Activated CD8-positive, alpha-beta memory T cell treated with anti-CD3 and anti-CD28 coated beads for 1 hour (primary cell): Measurements from ENCODE around the gene ZSWIM9.
"Not testable (repeated sequence)": the region's sequence is repeated elsewhere in the genome, so short reads cannot be mapped to it uniquely, and the experiment has no call there.

Source experiments
- DNase-seq, 2 donors: peaks; one replicate each; pipeline ENCODE4 v3.0.0-alpha.2; 2020; ENCODE audit warnings: low read depth in 1 of 2; ENCODE audit errors: extremely low read depth in 1 of 2

ZSWIM9 gene

DNA sequence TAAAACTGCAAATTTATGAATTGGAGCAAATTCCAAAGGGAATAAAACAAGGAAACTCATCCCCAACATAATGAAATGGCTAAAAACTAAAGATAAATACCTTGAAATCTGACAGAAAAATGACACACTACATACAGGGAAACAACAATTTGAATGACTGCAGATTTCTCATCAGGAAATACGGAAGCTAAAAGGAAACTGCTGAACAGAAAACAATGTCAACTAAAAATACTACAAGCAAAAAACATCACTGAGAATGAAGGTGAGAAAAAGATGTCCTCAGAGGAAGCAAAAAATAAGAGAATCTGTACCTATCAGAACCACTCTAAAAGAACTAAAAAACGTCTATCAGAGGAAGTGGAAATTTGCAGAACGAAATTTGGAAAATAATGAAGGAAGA, 39.5 kb downstream of the ZSWIM9 start:
- no peak for DNase-seq

DNA sequence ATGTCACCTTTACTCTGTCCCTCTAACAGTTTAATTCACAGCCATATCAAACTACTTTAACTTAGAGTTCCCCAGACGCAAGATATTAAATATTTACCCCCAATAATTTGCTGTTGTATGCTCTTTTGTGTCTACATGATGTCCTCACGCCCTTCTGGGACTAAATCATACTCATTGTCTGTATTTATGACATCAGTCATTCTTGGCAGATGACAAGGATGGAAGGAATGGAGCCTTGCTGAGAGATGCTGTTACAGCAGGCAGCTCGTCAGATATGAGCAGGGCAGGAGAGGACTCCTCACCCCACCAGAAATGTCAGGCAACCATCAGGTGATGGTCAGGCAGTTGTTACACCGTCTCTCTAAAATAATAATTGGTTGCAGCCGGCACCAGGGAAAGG, 43.5 kb downstream of the ZSWIM9 start:
- no peak for DNase-seq

DNA sequence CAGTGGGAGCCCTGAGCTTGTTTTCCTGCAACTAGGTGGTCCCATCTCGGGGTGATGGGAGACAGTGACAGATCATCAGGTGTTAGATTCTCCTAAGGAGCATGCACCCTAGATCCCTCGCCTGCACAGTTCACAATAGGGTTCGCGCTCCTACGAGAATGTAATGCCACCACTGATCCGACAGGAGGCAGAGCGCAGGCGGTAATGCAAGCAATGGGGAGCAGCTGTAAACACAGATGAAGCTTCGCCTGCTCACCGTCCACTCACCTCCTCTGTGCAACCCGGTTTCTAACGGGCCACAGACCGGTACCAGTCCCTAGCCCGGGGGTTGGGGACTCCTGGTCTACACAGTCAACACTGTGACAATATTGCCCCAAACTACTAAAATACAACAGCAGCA, 46.5 kb downstream of the ZSWIM9 start:
- DNase-seq: no peak

DNA sequence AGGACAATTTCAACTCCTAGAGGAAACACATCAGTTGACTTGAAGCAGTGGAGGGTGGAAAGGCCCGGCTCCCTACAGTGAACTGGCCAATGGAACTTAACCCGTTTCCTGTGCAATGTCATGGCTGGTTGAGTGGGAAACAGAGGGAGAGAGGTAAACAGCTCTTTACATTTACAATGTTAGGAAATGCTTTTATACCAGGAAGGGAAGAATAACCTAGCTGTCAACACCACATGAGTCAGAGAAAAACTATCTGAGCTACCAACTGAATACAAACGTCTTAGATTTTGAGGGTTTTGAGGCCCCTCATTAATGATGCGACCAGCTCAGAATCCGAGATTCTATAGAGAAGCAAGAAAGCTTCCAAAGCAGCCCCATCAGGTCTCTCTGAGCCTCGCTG, 48.5 kb downstream of the ZSWIM9 start:
- no peak for DNase-seq

DNA sequence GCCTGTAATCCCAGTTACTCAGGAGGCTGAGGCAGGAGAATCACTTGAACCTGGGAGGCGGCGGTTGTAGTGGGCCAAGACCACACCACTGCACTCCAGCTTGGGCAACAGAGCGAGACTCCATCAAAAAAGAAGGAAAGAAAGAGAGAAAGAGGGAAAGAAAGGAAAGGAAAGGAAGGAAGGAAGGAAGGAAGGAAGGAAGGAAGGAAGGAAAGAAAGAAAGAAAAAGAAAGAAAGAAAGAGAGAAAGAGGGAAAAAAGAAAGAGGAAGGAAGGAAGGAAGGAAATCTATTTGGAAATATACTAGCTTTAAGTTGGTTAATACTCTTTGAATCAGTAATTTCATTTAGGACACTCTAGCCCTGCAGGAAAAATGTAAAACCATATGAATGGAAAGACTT, 50.3 kb downstream of the ZSWIM9 start:
- DNase-seq: not testable (repeated sequence)

DNA sequence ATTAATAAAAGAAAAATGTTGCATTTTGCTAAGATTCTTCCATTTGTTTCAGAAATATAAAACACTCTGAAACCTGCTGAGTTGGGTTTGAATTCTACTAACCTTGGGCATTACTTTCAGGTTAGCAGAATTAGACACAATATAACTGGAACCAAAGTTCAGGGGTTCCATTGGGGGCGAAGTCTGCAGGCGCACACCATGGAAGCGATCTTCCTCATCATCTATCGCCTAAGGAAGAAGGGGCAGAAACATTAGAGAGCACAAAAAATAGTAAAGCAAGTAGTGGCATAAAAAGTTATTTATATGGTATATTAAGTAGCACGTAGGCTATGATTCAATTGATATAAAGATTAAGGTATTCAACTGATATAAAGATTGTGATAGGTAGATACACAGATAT, 51.1 kb downstream of the ZSWIM9 start:
- no peak for DNase-seq

DNA sequence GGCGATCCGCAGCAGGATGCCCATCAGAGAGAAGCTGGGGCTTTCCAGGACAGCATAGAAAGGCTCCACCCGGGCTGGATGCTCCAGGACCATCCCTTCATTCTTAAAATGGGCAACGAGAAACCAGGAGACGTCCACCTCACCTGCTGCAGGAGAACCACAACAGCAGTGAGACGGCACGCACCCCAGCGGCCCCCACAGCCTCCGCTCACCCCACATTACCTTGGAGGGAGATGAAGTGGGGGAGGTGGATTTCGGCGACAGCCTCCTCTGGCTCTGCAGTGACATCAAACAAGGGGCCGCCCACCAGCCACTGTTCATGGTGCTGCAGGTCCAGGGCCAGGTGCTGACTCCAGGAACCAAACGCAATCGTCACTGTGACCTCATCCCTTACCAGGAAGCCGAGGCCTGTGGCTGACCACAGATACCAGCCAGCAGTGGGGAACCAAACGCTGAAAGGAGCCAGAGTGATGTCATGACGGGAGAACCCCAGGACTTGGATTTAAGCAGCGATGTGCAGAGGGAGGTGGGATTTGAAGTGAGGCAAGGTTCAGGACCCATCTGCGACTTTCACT, 60.2 kb downstream of the ZSWIM9 start:
- DNase-seq: no peak

DNA sequence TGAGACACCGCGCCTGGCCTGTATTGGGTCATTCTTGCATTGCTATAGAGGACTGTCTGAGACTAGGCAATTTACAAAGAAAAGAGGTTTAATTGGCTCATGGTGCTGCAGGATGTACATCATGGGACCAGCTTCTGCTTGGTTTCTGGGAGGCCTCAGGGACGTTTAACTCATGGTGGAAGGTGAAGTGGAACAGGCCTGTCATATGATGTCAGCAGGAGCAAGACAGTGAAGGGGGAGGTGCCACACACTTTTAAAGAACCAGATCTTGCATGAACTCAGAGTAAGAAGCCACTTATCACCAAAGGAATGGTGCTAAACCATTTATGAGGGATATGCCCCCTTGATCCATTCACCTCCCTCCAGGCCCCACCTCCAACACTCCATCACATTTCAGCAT, 66.6 kb downstream of the ZSWIM9 start:
- DNase-seq: no peak

DNA sequence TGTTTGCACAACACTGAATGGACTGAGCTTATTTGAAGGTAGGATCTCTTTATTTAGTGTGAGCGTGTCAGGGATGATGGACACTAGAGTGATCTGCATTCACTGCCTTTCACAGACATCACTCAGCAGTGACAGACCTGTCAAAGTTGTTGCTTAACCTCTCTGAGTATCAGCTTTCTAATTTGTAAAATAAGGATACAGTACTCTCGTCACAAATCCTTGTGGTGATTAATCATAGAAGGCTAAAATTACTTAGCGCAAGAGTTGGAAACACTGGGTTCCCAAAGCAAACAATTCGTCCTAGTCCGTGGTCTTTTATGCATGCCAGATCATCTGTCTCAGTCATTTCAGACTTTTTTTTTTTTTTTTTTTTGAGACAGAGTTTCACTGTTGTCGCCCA, 68.6 kb downstream of the ZSWIM9 start:
- no peak for DNase-seq

DNA sequence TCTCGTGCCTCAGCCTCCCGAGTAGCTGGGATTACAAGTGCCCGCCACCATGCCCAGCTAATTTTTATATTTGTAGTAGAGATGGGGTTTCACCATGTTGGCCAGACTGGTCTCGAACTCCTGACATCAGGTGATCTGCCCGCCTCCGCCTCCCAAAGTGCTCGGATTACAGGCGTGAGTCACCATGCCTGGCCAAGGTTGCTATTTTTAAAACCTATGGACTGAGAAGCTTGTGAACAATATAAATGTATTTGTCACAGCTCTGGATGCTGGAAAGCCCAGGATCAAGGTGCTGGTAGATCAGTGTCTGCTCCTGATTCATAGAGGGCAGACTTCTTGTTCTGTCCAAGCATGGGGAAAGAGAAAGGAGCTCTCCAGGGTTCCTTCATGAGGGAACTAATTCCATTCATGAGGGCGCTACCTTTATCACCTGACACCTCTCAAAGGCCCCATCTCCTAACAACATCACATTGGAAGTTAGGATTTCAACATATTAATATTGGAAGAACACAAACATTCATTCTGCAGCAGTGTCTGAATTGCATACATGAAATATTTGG, 69.2 kb downstream of the ZSWIM9 start:
- DNase-seq: no peak

DNA sequence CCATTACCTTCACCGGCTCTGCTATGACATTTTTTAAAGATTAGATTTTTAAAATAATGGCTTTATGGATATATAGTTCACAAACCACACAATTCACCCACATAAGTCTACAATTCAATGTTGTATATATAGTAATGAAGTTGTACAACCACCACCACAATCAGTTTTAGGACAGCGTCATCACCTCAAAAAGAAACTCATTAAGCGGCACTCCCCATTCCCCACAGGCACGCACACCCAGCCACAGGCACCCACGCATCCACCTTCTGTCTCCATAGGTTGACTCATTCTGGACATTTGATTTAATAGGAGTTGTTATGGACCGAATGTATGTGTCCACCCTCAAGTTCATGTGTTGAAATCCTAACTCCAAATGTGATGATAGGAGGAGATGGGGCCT, 71.3 kb downstream of the ZSWIM9 start:
- not testable (repeated sequence) for DNase-seq

DNA sequence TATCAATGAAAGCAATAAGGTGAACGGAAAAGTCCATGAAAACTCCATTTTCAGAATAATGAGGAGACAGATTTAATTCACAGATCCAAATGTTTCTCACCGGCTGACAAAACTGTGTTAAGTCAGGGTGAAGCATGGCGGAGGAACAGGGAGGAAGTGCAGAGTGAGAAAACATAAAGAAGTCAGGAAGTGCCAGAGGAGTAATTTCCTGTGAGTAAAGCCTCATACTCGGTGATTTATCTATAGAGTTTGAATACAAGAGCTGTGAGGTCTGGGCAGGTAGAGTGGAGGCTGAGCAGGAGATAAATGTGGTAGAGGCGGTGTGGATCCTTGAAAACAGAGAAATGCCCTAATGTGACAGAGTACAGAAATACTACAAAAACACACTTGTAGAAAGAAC, 73.8 kb downstream of the ZSWIM9 start:
- peak in 1 of 2 donors; percentile 11 for DNase-seq

DNA sequence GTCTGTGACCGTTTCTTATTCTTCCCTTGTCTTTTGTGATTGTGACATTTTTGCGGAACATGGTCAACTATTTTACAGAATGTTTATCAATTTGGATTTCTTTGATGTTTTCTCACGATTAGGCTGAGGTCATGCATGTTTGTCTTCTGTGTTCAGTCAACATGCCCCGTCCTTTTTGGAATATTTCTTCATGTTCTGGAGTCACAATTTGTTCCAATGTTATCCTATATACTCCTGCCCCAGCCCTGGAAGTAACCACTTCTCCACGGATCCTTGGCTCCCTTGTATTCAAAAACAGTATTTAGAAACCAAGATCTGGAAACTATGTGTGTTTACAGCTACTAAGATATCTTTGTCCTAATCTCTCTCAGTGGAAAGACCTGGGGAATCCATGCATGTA, 75.6 kb downstream of the ZSWIM9 start:
- DNase-seq: no peak

DNA sequence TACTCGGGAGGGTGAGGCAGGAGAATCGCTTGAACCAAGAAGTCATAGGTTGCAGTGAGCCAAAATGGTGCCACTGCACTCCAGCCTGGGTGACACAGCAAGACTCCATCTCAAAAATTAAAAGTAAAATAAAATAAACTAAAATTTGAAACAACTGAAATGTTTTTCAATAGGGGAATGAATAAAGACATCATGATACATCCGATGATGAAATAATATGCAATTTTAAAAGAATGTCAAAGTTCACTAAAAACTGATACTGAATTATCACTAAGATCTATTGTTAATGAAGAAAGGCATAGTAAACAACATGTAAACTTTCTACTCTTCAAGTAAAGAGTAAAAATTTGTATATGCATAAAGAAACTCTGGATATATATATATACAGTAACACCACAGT, 76.7 kb downstream of the ZSWIM9 start:
- no peak for DNase-seq
